ENCODE results near the gene DEPDC7.

- TF ChIP-seq CTCF (IDR thresholded peaks at IDR 0.05): no peak
- TF ChIP-seq POLR2AphosphoS5 (IDR thresholded peaks at IDR 0.05): no peak
- TF ChIP-seq POLR2A (IDR thresholded peaks at IDR 0.05): no peak
Observed at GRCh38 chr11:33045551-33046255, 30.0 kb downstream of the DEPDC7 start.

Measured in prostate gland (tissue), 2 donors.